H1 (cell line): Measurements from ENCODE around the gene RICTOR. TPM values are rescaled to one million over a fixed set of nuclear protein-coding genes. Genes with fewer than 3 reads are reported as not detected.

Experiments
- CTCF ChIA-PET: fragments of 300-600 bp; sonication (Branson Sonifier 250); formaldehyde crosslinking; loops from one replicate; lab custom pipeline; 2021; ENCODE audit not compliant: partially characterized antibody; lab: Charles Lee
- POLR2A ChIA-PET: fragments of 300-600 bp; sonication (Branson Sonifier 250); formaldehyde crosslinking; loops from one replicate; lab custom pipeline; 2021; ENCODE audit warnings: inconsistent platforms; ENCODE audit not compliant: partially characterized antibody; lab: Charles Lee
- DNase-seq, 2 experiments: peaks; one replicate each; pipeline versions ENCODE4 v3.0.0 to v3.0.0-alpha.2; 2010 to 2022; ENCODE audit warnings: low spot score in 2 of 2, low read depth in 1 of 2, mixed read lengths in 1 of 2
- FAIRE-seq: peaks from 2 replicates; lab custom pipeline; 2011; peaks lifted over from hg19 to GRCh38; lab: Jason Lieb, UNC
- H2AFZ ChIP-seq: 2 replicates; pipeline ENCODE4 v1.8.1; 2012; ENCODE audit warnings: low read length, inconsistent platforms
- H2AK5ac ChIP-seq: 2 replicates; pipeline ENCODE4 v1.6.1; 2013; ENCODE audit warnings: low read depth, low read length
- H2BK120ac ChIP-seq: replicated peaks from 2 replicates; pipeline ENCODE3; 2013; ENCODE audit warnings: low read depth, low read length, inconsistent platforms
- H2BK12ac ChIP-seq: 2 replicates; pipeline ENCODE4 v1.6.1; 2013; ENCODE audit warnings: low read depth, low read length
- H2BK15ac ChIP-seq: 2 replicates; pipeline ENCODE4 v1.6.1; 2013; ENCODE audit warnings: low read length
- H2BK20ac ChIP-seq: 2 replicates; pipeline ENCODE4 v1.6.1; 2013; ENCODE audit warnings: low read length
- H2BK5ac ChIP-seq: 2 replicates; pipeline ENCODE4 v1.6.1; 2013; ENCODE audit warnings: low read depth, low read length
- H3K14ac ChIP-seq: 2 replicates; pipeline ENCODE4 v1.6.1; 2013; ENCODE audit warnings: inconsistent platforms; ENCODE audit not compliant: insufficient read length
- H3K18ac ChIP-seq: 2 replicates; pipeline ENCODE4 v1.6.1; 2013; ENCODE audit warnings: low read length; ENCODE audit errors: extremely low read depth
- H3K23ac ChIP-seq: 2 replicates; pipeline ENCODE4 v1.6.1; 2013; ENCODE audit warnings: inconsistent platforms; ENCODE audit not compliant: insufficient read length
- H3K23me2 ChIP-seq: 2 replicates; pipeline ENCODE4 v1.6.1; 2013; ENCODE audit warnings: low read depth, low read length
- H3K27ac ChIP-seq: 2 replicates; pipeline ENCODE4 v1.6.1; 2011; ENCODE audit warnings: low read depth, low read length, inconsistent platforms
- H3K27me3 ChIP-seq, 4 experiments: replicated peaks in 1 of 4; 1 replicate in 1 of 4; 2 replicates in 3 of 4; pipeline versions ENCODE4 v1.6.1 to v1.8.1; 2011 to 2013; ENCODE audit warnings: low read length in 3 of 4, mild to moderate bottlenecking in 3 of 4, inconsistent platforms in 2 of 4, mixed read lengths in 2 of 4, moderate library complexity in 1 of 4; ENCODE audit not compliant: control insufficient read depth in 3 of 4, insufficient read depth in 3 of 4; ENCODE audit errors: extremely low read depth in 1 of 4
- H3K36me3 ChIP-seq, 4 experiments: 2 replicates each; pipeline versions ENCODE4 v1.6.1 to v1.8.1; 2011 to 2013; ENCODE audit warnings: mild to moderate bottlenecking in 4 of 4, low read length in 3 of 4, moderate library complexity in 2 of 4, control low read depth in 1 of 4, inconsistent platforms in 1 of 4; ENCODE audit not compliant: insufficient read depth in 4 of 4, control insufficient read depth in 2 of 4
- H3K4ac ChIP-seq: replicated peaks from 2 replicates; pipeline ENCODE3; 2013; ENCODE audit warnings: low read length, low read depth, mixed read lengths, inconsistent platforms; ENCODE audit not compliant: insufficient read length
- H3K4me1 ChIP-seq, 4 experiments: replicated peaks in 1 of 4; 1 replicate in 1 of 4; 2 replicates in 3 of 4; pipeline versions ENCODE4 v1.6.1 to v1.8.1; 2011 to 2013; ENCODE audit warnings: low read length in 3 of 4, inconsistent platforms in 2 of 4, mixed read lengths in 1 of 4; ENCODE audit not compliant: insufficient read depth in 4 of 4, control insufficient read depth in 3 of 4
- H3K4me2 ChIP-seq, 2 experiments: 2 replicates each; pipeline versions ENCODE4 v1.6.1 to v1.8.1; 2011 to 2013; ENCODE audit warnings: low read depth in 2 of 2, low read length in 2 of 2, control low read depth in 1 of 2, inconsistent platforms in 1 of 2, mild to moderate bottlenecking in 1 of 2; ENCODE audit not compliant: insufficient read depth in 1 of 2
- H3K4me3 ChIP-seq, 4 experiments: fragments of 200-600, 300-600 bp in 1 of 4; sonication (generic), shearing (Covaris generic), sonication (Bioruptor Twin) in 1 of 4; 2 replicates each; pipeline versions ENCODE4 v1.5.1 to v1.8.1; 2011 to 2016; ENCODE audit warnings: low read length in 4 of 4, low read depth in 3 of 4, control low read depth in 2 of 4, inconsistent platforms in 2 of 4, mild to moderate bottlenecking in 2 of 4, mixed read lengths in 1 of 4, moderate library complexity in 1 of 4; ENCODE audit not compliant: insufficient read depth in 2 of 4; ENCODE audit errors: extremely low read depth in 1 of 4
- H3K56ac ChIP-seq: replicated peaks from 2 replicates; pipeline ENCODE3; 2013; ENCODE audit warnings: low read depth, mild to moderate bottlenecking, mixed read lengths, low read length, inconsistent platforms; ENCODE audit not compliant: insufficient read length
- H3K79me1 ChIP-seq: 2 replicates; pipeline ENCODE4 v1.6.1; 2013; ENCODE audit warnings: low read depth, low read length, control low read depth
- H3K79me2 ChIP-seq, 2 experiments: 2 replicates each; pipeline versions ENCODE4 v1.6.1 to v1.8.1; 2012 to 2013; ENCODE audit warnings: low read length in 2 of 2, mild to moderate bottlenecking in 2 of 2, inconsistent platforms in 1 of 2; ENCODE audit not compliant: insufficient read depth in 2 of 2, control insufficient read depth in 1 of 2
- H3K9ac ChIP-seq, 4 experiments: replicated peaks in 1 of 4; 1 replicate in 1 of 4; 2 replicates in 3 of 4; pipeline versions ENCODE4 v1.6.1 to v1.8.1; 2011 to 2013; ENCODE audit warnings: low read depth in 3 of 4, low read length in 3 of 4, control low read depth in 2 of 4, mild to moderate bottlenecking in 2 of 4, moderate library complexity in 2 of 4, inconsistent platforms in 1 of 4; ENCODE audit errors: extremely low read depth in 1 of 4
- H3K9me3 ChIP-seq, 2 experiments: 2 replicates each; pipeline versions ENCODE4 v1.6.1 to v1.8.1; 2012 to 2013; ENCODE audit warnings: mild to moderate bottlenecking in 2 of 2, moderate library complexity in 2 of 2, control low read depth in 1 of 2, inconsistent platforms in 1 of 2, low read depth in 1 of 2, low read length in 1 of 2, mixed read lengths in 1 of 2; ENCODE audit not compliant: insufficient read depth in 2 of 2
- H4K20me1 ChIP-seq, 2 experiments: replicated peaks in 1 of 2; 2 replicates each; pipeline versions ENCODE3 to v1.8.1; 2011 to 2013; ENCODE audit warnings: inconsistent platforms in 2 of 2, low read length in 2 of 2, mild to moderate bottlenecking in 1 of 2; ENCODE audit not compliant: insufficient read depth in 2 of 2, control insufficient read depth in 1 of 2
- H4K5ac ChIP-seq: 2 replicates; pipeline ENCODE4 v1.6.1; 2013; ENCODE audit warnings: low read length, low read depth, mixed read lengths, inconsistent platforms; ENCODE audit not compliant: insufficient read length
- H4K8ac ChIP-seq: 2 replicates; pipeline ENCODE4 v1.8.0; 2013; ENCODE audit warnings: mild to moderate bottlenecking, moderate library complexity, low read length, inconsistent platforms; ENCODE audit not compliant: insufficient read depth; ENCODE audit errors: extremely low read depth
- H4K91ac ChIP-seq: replicated peaks from 2 replicates; pipeline ENCODE3; 2013; ENCODE audit warnings: low read length, mixed read lengths, inconsistent platforms; ENCODE audit not compliant: insufficient read length
- ASH2L ChIP-seq: fragments of 200-600, 300-600 bp; sonication (generic); IDR thresholded peaks from one replicate; pipeline ENCODE4 v1.7.1; 2017; ENCODE audit warnings: low read length
- CREB1 ChIP-seq: IDR thresholded peaks from 2 replicates; pipeline ENCODE4 v1.6.1; 2012; ENCODE audit warnings: inconsistent platforms
- CTCF ChIP-seq, 3 experiments: IDR thresholded peaks; 1 replicate in 2 of 3; 2 replicates in 1 of 3; pipeline versions ENCODE4 v1.5.1 to v1.6.1; 2011; ENCODE audit warnings: low read length in 3 of 3, mild to moderate bottlenecking in 3 of 3, inconsistent platforms in 2 of 3, low read depth in 1 of 3, moderate library complexity in 1 of 3; ENCODE audit not compliant: insufficient read depth in 1 of 3; ENCODE audit errors: control extremely low read depth in 1 of 3
- KDM4A ChIP-seq: IDR thresholded peaks from one replicate; pipeline ENCODE4 v1.7.1; 2012; ENCODE audit warnings: low read depth, mild to moderate bottlenecking, moderate library complexity, low read length, inconsistent platforms; ENCODE audit not compliant: severe bottlenecking
- MAFK ChIP-seq: IDR thresholded peaks from 2 replicates; pipeline ENCODE4 v1.6.1; 2012; ENCODE audit warnings: low read depth, mild to moderate bottlenecking, improper control_type of control experiment, low read length
- RBBP5 ChIP-seq: IDR thresholded peaks from 2 replicates; pipeline ENCODE4 v1.7.1; 2012; ENCODE audit warnings: low read depth, mild to moderate bottlenecking, inconsistent platforms, low read length, moderate library complexity, borderline replicate concordance
- RNF2 ChIP-seq: fragments of 200-900, 300-1000 bp; sonication (generic); IDR thresholded peaks from 2 replicates; pipeline ENCODE4 v1.7.1; 2016; ENCODE audit warnings: borderline replicate concordance, low read depth, mild to moderate bottlenecking, antibody characterized with exemption, low read length; ENCODE audit not compliant: poor library complexity, severe bottlenecking; ENCODE audit errors: missing control alignments
- SP1 ChIP-seq: IDR thresholded peaks from 2 replicates; pipeline ENCODE4 v1.6.1; 2011; ENCODE audit warnings: low read depth, low read length
- USF2 ChIP-seq: IDR thresholded peaks from 2 replicates; pipeline ENCODE4 v1.6.1; 2011; ENCODE audit warnings: low read length, improper control_type of control experiment
- ZNF274 ChIP-seq: IDR thresholded peaks from 2 replicates; pipeline ENCODE4 v1.7.0; 2012; ENCODE audit warnings: low read length, borderline replicate concordance; ENCODE audit errors: extremely low read depth
- WGBS, 2 experiments: shearing (Covaris generic) in 1 of 2; methylation state at CpG; one replicate each; pipeline versions ENCODE4 v1.1.6 to v1.1.7; 2013 to 2015; ENCODE audit warnings: low lambda C conversion rate in 2 of 2, mixed read lengths in 2 of 2, inconsistent platforms in 1 of 2, low coverage in 1 of 2, missing lambda C conversion rate in 1 of 2; ENCODE audit not compliant: insufficient replicate concordance in 2 of 2, insufficient coverage in 1 of 2, insufficient read length in 1 of 2; ENCODE audit errors: extremely low coverage in 1 of 2, missing lambda C conversion rate in 1 of 2; 5-methylcytosine and 5-hydroxymethylcytosine counted together
- polyA plus RNA-seq, 7 experiments: library from polyadenylated mRNA; depleted of rRNA in 3 of 7; stranded (reverse) in 5 of 7; unstranded in 2 of 7; fragments of >200 nt in 5 of 7; fragments of 200-250 nt in 2 of 7; gene quantifications; 1 replicate in 5 of 7; 2 replicates in 1 of 7; 4 replicates in 1 of 7; pipeline versions ENCODE4 v1.2.1 to v1.2.3, GENCODE V29; 2011 to 2013; ENCODE audit warnings: missing spikeins in 2 of 7, mixed read lengths in 2 of 7
- total RNA-seq: library from RNA; stranded (reverse); fragmentation: NEBNext Ultra II Directional; extraction: Animal tissue kit (Norgen Biotek cat#: 25700); gene quantifications from 2 replicates; pipeline ENCODE4 v1.2.1, GENCODE V29; 2021

The RICTOR gene
- total and polyA plus RNA-seq, 2 of the 8 experiments (the other 6 are each of a cell fraction or from before 2014, with no cell fraction given) = 4.3 to 26.6 TPM

GRCh38 chr5:38932854-38933408 is 141.3 kb downstream of the RICTOR start:
- Histone ChIP-seq H3K79me2 (no peaks in the 10 kb centered on the region), H3K18ac (no peak overlapping the region), H3K36me3 (no peaks in the 10 kb centered on the region), H3K9me3 (no peaks in the 10 kb centered on the region), H3K23me2 (no peaks in the 10 kb centered on the region; the same call in 1 of the 2 replicates), H2BK12ac (no peak overlapping the region), H3K4me3 (no peak overlapping the region), H2BK20ac (no peak overlapping the region), H3K4me2 (no peak overlapping the region), H4K8ac (no peak overlapping the region), H2BK5ac (no peak overlapping the region), H3K56ac (no peak overlapping the region), H3K9ac (no peak overlapping the region), H3K79me1 (no peaks in the 10 kb centered on the region), H2BK120ac (no peak overlapping the region), H3K27ac (no peak overlapping the region), H4K5ac (no peak overlapping the region), H4K20me1 (no peaks in the 10 kb centered on the region), H3K14ac (no peak overlapping the region), H2AK5ac (no peak overlapping the region), H3K27me3 (no peaks in the 10 kb centered on the region), H2AFZ (no peak overlapping the region), H3K23ac (no peak overlapping the region), H2BK15ac (no peak overlapping the region), H4K91ac (no peak overlapping the region), H3K4me1 (no peaks in the 10 kb centered on the region), H3K4ac (no peak overlapping the region)
- CTCF ChIA-PET = interaction anchor here (0.9 to 2.5 kb wide), 3 partner anchors 11 to 86 kb away, joined by 3 to 12 read pairs (median 4); no protein-coding TSS in a partner anchor
- no peak for FAIRE-seq
- 88% methylated on average over 4 of the region's 4 CpGs; no CpG with 5 or more reads in 1 of the 2 experiments for WGBS, 2 experiments
- POLR2A ChIA-PET = no interaction called here
- no peak for DNase-seq
- TF ChIP-seq ASH2L (no peak), RNF2 (no peak), MAFK (no peak), ZNF274 (no peak), RBBP5 (no peak), USF2 (no peak), CREB1 (no peak), KDM4A (no peak), SP1 (no peak), CTCF (IDR thresholded peaks at IDR 0.05; ENCODE audit: control extremely low read depth in 1 of 3, insufficient read depth in 1 of 3, low read depth in 1 of 3, low read length in 3 of 3) (no peak)
